PFSK-1 (cell line): ENCODE measurements around the gene C6orf120.

Experiments
- POLR2AphosphoS5 ChIP-seq: IDR thresholded peaks from 2 replicates; pipeline ENCODE4 v1.6.1; 2012; ENCODE audit warnings: low read depth, mild to moderate bottlenecking, control low read depth, low read length, moderate library complexity
- REST ChIP-seq, 2 experiments: IDR thresholded peaks; 2 replicates each; pipeline versions ENCODE4 v1.6.1 to v1.8.0; 2011 to 2012; ENCODE audit warnings: low read depth in 2 of 2, low read length in 2 of 2, control low read depth in 1 of 2, inconsistent platforms in 1 of 2, mild to moderate bottlenecking in 1 of 2, moderate library complexity in 1 of 2; ENCODE audit not compliant: insufficient read depth in 1 of 2
- SIN3A ChIP-seq: IDR thresholded peaks from 2 replicates; pipeline ENCODE4 v1.6.1; 2012; ENCODE audit warnings: mild to moderate bottlenecking, low read length, moderate library complexity, borderline replicate concordance; ENCODE audit not compliant: insufficient read depth
- TAF1 ChIP-seq: IDR thresholded peaks from 2 replicates; pipeline ENCODE4 v1.6.1; 2012; ENCODE audit warnings: low read length, control low read depth, borderline replicate concordance; ENCODE audit not compliant: insufficient read depth

DNA sequence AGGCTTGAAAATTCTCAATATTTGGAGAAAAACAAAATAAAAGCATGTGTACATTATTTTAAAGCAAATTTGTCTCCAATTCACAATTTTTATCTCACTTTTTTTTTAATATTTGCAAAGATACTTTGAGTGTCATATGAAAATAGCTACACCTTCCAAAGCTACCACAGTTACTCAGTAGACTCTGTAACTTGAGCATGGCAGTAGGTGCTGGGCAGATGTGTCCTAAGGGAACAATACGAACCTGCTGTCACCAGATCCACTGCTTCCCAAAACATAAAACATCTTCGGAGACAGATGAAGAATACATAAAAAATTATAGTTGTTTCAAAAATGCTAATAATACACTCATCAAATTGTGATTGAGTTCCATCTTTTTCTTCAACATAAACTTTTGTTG is 10.7 kb upstream of the C6orf120 start:
- no peak for TF ChIP-seq REST (IDR thresholded peaks at IDR 0.05; ENCODE audit: insufficient read depth in 1 of 2, low read depth in 2 of 2, low read length in 2 of 2)
- TF ChIP-seq TAF1: no peak
- no peak for TF ChIP-seq SIN3A
- TF ChIP-seq POLR2AphosphoS5: no peak
